Stimulated activated effector memory CD8-positive, alpha-beta T cell treated with anti-CD3 and anti-CD28 coated beads, Interleukin-12 subunit alpha, Interleukin-12 subunit beta, amount 100 ng/mL, for 72 hours (primary cell): Measurements from ENCODE around the gene UBFD1.

Experiments
- ATAC-seq: fragments of 150-1000 bp; cut with Tn5 transposase; 2 replicates; pipeline ENCODE4 v1.10.0; 2021
- DNase-seq, 2 donors: peaks; one replicate each; pipeline ENCODE4 v3.0.0; 2021 to 2022; ENCODE audit warnings: low spot score in 2 of 2
- H3K27ac Mint-ChIP-seq: one replicate; pipeline ENCODE4 v1.8.0; 2022; ENCODE audit warnings: mild to moderate bottlenecking, mixed read lengths
- H3K36me3 Mint-ChIP-seq: one replicate; pipeline ENCODE4 v1.8.0; 2022; ENCODE audit warnings: mild to moderate bottlenecking, mixed read lengths
- H3K4me1 Mint-ChIP-seq: one replicate; pipeline ENCODE4 v1.8.0; 2022; ENCODE audit warnings: mixed read lengths
- H3K4me3 Mint-ChIP-seq: one replicate; pipeline ENCODE4 v1.8.0; 2022; ENCODE audit warnings: mild to moderate bottlenecking, mixed read lengths
- H3K9me3 Mint-ChIP-seq: one replicate; pipeline ENCODE4 v1.8.0; 2022; ENCODE audit warnings: mixed read lengths

UBFD1 gene

GRCh38 chr16:23520500-23520899, 37.0 kb upstream of the UBFD1 start:
- no peak for DNase-seq
- Mint-ChIP-seq H3K9me3 (no peaks in the 10 kb centered on the region), H3K4me3 (no peak overlapping the region), H3K27ac (no peak overlapping the region), H3K4me1 (peaks cover 16% of the 10 kb centered on the region), H3K36me3 (peaks cover 58% of the 10 kb centered on the region)
- no peak for ATAC-seq

DNA sequence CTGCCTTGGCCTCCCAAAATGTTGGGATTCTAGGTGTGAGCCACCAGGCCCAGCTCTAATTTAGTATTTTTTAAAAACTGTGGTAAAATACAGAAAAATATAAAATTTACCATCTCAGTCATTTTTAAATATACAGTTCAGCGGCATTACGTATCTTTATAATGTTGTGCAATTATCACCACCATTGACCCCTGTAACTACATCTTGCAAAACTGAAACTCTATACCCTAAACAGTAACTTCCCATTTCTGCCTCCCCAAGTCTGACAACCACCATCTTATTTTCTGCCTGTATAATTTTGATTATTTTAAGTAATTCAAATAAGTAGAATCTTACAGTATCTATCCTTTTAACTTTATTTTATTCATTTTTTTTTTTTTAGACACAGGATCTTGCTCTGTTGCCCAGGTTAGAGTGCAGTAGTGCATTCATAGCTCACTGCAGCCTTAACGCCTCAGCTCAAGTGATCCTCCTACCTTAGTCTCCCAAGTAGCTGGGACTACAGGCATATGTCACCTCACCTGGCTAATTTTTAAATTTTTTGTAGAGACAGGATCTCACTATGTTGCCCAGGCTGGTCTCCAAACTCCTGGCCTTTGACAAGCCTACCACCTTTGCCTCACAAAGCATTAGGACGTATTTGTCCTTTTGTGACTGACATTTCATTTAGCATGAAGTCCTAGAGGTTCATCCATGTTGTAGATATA, 36.3 kb upstream of the UBFD1 start:
- H3K4me3 Mint-ChIP-seq, result no peak overlapping the region
- no peak overlapping the region for H3K27ac Mint-ChIP-seq
- H3K36me3 Mint-ChIP-seq, result peaks cover 58% of the 10 kb centered on the region

GRCh38 chr16:23521965-23522364, 35.6 kb upstream of the UBFD1 start:
- peaks cover 60% of the 10 kb centered on the region for H3K36me3 Mint-ChIP-seq
- no peak for DNase-seq
- no peak overlapping the region for H3K4me3 Mint-ChIP-seq
- ATAC-seq, result no peak
- no peaks in the 10 kb centered on the region for H3K9me3 Mint-ChIP-seq
- H3K4me1 Mint-ChIP-seq, result peaks cover 5% of the 10 kb centered on the region
- H3K27ac Mint-ChIP-seq, result no peak overlapping the region

More for the DNA sequence above, 36.3 kb upstream of the UBFD1 start:
- Mint-ChIP-seq H3K9me3 (no peaks in the 10 kb centered on the region), H3K4me1 (peaks cover 10% of the 10 kb centered on the region)
- DNase-seq (no peak), ATAC-seq (no peak)

DNA sequence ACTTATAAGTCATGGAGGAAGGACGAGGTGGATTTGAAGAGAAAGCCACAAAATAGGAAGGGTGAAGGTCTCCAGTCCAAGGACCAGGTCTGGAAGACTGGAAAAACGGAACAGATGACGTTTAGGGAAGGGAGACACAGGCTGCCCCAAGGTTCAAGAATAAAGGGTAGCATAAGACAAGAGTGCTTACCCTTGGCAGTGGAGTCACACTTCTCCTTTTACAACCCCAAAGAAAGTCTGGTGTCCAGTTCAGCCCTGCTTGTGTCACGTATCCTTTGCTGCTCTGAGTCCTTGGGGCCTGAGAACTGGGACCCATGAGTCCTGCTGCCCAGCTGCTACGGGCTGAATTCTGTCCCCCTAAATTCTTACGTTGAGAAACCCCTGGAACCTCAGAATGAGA, 34.2 kb upstream of the UBFD1 start:
- no peaks in the 10 kb centered on the region for H3K9me3 Mint-ChIP-seq
- peaks cover 74% of the 10 kb centered on the region for H3K36me3 Mint-ChIP-seq
- no peaks in the 10 kb centered on the region for H3K4me1 Mint-ChIP-seq
- DNase-seq (no peak), ATAC-seq (no peak)
- no peak overlapping the region for H3K4me3 Mint-ChIP-seq
- H3K27ac Mint-ChIP-seq, result peak overlapping the region; percentile 24

- Mint-ChIP-seq H3K9me3 (no peaks in the 10 kb centered on the region), H3K27ac (peak overlapping the region; percentile 60), H3K4me1 (no peaks in the 10 kb centered on the region), H3K4me3 (no peak overlapping the region), H3K36me3 (peaks cover 79% of the 10 kb centered on the region)
- DNase-seq (no peak), ATAC-seq (no peak)
These were observed 33.6 kb upstream of the UBFD1 start for GRCh38 chr16:23523876-23524385.

GRCh38 chr16:23524886-23525285, 32.6 kb upstream of the UBFD1 start:
- H3K27ac Mint-ChIP-seq, result no peak overlapping the region
- no peak for DNase-seq
- no peak overlapping the region for H3K4me3 Mint-ChIP-seq
- ATAC-seq, result no peak
- H3K36me3 Mint-ChIP-seq, result peaks cover 75% of the 10 kb centered on the region
- no peaks in the 10 kb centered on the region for H3K9me3 Mint-ChIP-seq
- H3K4me1 Mint-ChIP-seq, result no peaks in the 10 kb centered on the region

- H3K9me3 Mint-ChIP-seq, result no peaks in the 10 kb centered on the region
- H3K4me1 Mint-ChIP-seq, result no peaks in the 10 kb centered on the region
- ATAC-seq, result no peak
- no peak overlapping the region for H3K4me3 Mint-ChIP-seq
- H3K27ac Mint-ChIP-seq, result no peak overlapping the region
- DNase-seq, result no peak
- H3K36me3 Mint-ChIP-seq, result peaks cover 83% of the 10 kb centered on the region
These were observed 29.4 kb upstream of the UBFD1 start for GRCh38 chr16:23527961-23528643.

GRCh38 chr16:23528644-23529310, 28.8 kb upstream of the UBFD1 start:
- no peaks in the 10 kb centered on the region for H3K9me3 Mint-ChIP-seq
- ATAC-seq (no peak), DNase-seq (no peak)
- no peak overlapping the region for H3K27ac Mint-ChIP-seq
- H3K36me3 Mint-ChIP-seq, result peaks cover 83% of the 10 kb centered on the region
- H3K4me3 Mint-ChIP-seq, result no peak overlapping the region
- H3K4me1 Mint-ChIP-seq, result no peaks in the 10 kb centered on the region

DNA sequence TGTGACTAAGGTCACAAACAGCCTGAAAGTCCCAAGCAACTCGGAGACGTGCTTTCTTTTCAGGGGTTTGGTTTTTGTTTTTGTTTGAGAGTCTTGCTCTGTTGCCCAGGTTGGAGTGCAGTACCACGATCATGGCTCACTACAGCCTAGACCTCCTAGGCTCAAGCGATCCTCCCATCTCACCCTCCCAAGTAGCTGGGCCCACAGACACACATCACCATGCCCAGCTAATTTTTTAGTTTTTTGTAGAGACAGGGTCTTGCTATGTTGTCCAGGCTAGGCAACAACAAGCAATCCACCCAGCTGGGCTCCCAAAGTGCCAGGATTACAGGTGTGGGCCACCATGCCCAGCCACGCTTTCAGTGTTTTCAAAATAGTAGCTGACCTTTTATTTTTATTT, 27.5 kb upstream of the UBFD1 start:
- H3K9me3 Mint-ChIP-seq, result no peaks in the 10 kb centered on the region
- DNase-seq (no peak), ATAC-seq (no peak)
- no peak overlapping the region for H3K4me3 Mint-ChIP-seq
- H3K27ac Mint-ChIP-seq, result no peak overlapping the region
- H3K36me3 Mint-ChIP-seq, result peaks cover 78% of the 10 kb centered on the region
- H3K4me1 Mint-ChIP-seq, result no peaks in the 10 kb centered on the region

GRCh38 chr16:23532448-23532847, 25.1 kb upstream of the UBFD1 start:
- H3K4me3 Mint-ChIP-seq, result no peak overlapping the region
- H3K4me1 Mint-ChIP-seq, result no peaks in the 10 kb centered on the region
- no peaks in the 10 kb centered on the region for H3K9me3 Mint-ChIP-seq
- H3K36me3 Mint-ChIP-seq, result peaks cover 72% of the 10 kb centered on the region
- ATAC-seq (no peak), DNase-seq (no peak)
- no peak overlapping the region for H3K27ac Mint-ChIP-seq

DNA sequence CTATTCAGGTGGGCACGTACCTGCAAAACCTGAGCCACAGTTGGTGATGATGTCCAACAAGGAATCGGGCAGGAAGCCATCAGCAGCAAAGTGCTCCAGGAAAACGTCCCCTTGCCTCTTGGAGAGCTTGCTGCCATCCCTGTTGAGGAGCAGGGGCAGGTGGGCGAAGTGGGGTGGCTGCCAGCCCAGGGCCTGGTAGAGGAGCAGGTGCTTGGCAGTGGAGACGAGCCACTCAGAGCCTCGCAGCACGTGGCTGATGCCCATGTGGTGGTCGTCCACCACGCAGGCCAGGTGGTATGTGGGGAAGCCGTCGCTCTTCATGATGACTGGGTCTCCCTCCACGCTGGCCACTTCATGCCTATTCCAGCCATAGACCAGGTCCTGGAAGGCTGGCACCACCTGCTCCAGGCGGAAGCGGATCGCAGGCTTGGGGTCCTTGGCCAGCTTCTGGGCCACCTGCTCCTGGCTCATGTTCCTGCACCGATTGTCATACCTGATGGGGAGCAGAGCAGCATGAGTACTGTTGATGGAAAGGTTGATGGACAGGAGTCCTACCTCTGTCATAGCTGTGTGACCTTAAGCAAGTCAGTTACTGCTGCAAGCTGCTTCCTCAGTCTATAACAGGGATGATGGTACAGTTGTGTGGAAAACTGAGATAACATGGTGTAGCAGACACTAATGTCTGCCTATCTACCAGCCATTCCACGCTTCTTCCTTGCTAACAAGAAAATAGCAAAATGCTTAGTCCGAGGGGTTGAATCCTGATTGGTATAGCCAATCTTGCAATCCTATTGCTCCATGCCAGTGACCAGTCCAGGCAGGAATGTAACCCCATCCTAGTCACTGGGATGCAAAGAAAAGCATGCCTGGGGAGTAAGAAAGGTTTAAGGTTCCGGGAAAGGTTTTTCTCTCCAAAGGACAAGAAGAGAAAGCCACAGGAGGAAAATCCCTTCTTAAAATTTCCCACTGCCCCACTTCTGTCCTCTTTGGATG, 22.4 kb upstream of the UBFD1 start:
- no peak overlapping the region for H3K27ac Mint-ChIP-seq
- no peaks in the 10 kb centered on the region for H3K9me3 Mint-ChIP-seq
- H3K4me1 Mint-ChIP-seq, result no peaks in the 10 kb centered on the region
- DNase-seq (no peak), ATAC-seq (no peak)
- no peak overlapping the region for H3K4me3 Mint-ChIP-seq
- peaks cover 73% of the 10 kb centered on the region for H3K36me3 Mint-ChIP-seq

- no peaks in the 10 kb centered on the region for H3K4me1 Mint-ChIP-seq
- H3K27ac Mint-ChIP-seq, result no peak overlapping the region
- no peak overlapping the region for H3K4me3 Mint-ChIP-seq
- DNase-seq, result no peak
- peaks cover 78% of the 10 kb centered on the region for H3K36me3 Mint-ChIP-seq
- ATAC-seq, result no peak
- H3K9me3 Mint-ChIP-seq, result no peaks in the 10 kb centered on the region
These were observed 21.6 kb upstream of the UBFD1 start for GRCh38 chr16:23535901-23536300.

GRCh38 chr16:23537390-23537789, 20.1 kb upstream of the UBFD1 start:
- no peak overlapping the region for H3K4me3 Mint-ChIP-seq
- DNase-seq, result no peak
- H3K27ac Mint-ChIP-seq, result peak overlapping the region; percentile 17
- H3K4me1 Mint-ChIP-seq, result no peaks in the 10 kb centered on the region
- ATAC-seq, result no peak
- H3K9me3 Mint-ChIP-seq, result no peaks in the 10 kb centered on the region
- peaks cover 78% of the 10 kb centered on the region for H3K36me3 Mint-ChIP-seq

DNA sequence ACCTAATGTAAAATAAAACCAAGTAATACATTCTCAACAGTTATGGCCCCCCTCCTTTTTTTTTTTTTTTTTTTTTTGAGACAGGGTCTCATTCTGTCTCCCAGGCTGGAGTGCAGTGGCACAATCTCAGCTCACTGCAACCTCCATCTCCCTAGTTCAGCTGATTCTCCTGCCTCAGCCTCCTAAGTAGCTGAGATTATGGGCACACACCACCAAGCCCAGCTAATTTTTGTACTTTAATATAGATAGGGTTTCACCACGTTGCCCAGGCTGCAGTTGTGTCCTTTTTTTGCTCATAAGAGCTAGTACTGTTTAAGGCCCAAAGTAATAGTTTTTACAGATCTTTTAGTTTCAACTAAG, 18.6 kb upstream of the UBFD1 start:
- Mint-ChIP-seq H3K9me3 (no peaks in the 10 kb centered on the region), H3K27ac (peak overlapping the region; percentile 14), H3K4me3 (no peak overlapping the region), H3K4me1 (no peaks in the 10 kb centered on the region), H3K36me3 (peaks cover 78% of the 10 kb centered on the region)
- no peak for ATAC-seq
- no peak for DNase-seq
